Activated T-helper 1 cell treated with anti-CD3 and anti-CD28 coated beads, Interleukin-12 subunit alpha, Interleukin-12 subunit beta, Interleukin-2, Interleukin-4 antibody, amounts not matched to agents 30 ng/mL and 10 ng/mL and 1 ng/mL, durations not matched to agents 14 hours and 24 hours and 36 hours (primary cell): ENCODE results near the gene PHF23. TPM values are rescaled to one million over a fixed set of nuclear protein-coding genes. Genes with fewer than 3 reads are reported as not detected.
"Not testable (repeated sequence)": the region's sequence is repeated elsewhere in the genome, so short reads cannot be mapped to it uniquely, and the experiment has no call there.

Experiments
- DNase-seq: peaks from one replicate; pipeline ENCODE4 v3.0.0; 2021; ENCODE audit warnings: low spot score
- H3K27ac Mint-ChIP-seq: one replicate; pipeline ENCODE4 v1.8.0; 2021; ENCODE audit warnings: mild to moderate bottlenecking, mixed read lengths
- H3K27me3 Mint-ChIP-seq: one replicate; pipeline ENCODE4 v1.8.0; 2022; ENCODE audit warnings: mild to moderate bottlenecking, moderate library complexity, mixed read lengths; ENCODE audit not compliant: insufficient read depth
- H3K36me3 Mint-ChIP-seq: one replicate; pipeline ENCODE4 v1.8.0; 2021; ENCODE audit warnings: low read depth, mixed read lengths
- H3K4me1 Mint-ChIP-seq: one replicate; pipeline ENCODE4 v1.8.0; 2021; ENCODE audit warnings: low read depth, mixed read lengths
- H3K4me3 Mint-ChIP-seq: one replicate; pipeline ENCODE4 v1.8.0; 2021; ENCODE audit warnings: mild to moderate bottlenecking, moderate library complexity, mixed read lengths
- H3K9me3 Mint-ChIP-seq: one replicate; pipeline ENCODE4 v1.8.0; 2021; ENCODE audit warnings: mixed read lengths
- intact Hi-C: fragments of 100-400 bp; cut with micrococcal nuclease; formaldehyde crosslinking; loops from one replicate; pipeline ENCODE4 v1.15.1; 2024
- total RNA-seq: library from RNA; stranded (reverse); gene quantifications from 2 replicates; pipeline ENCODE4 v1.2.3, GENCODE V29; 2022

Gene PHF23
- total RNA-seq, 1 donor from 2014 or later = 55.4 TPM

DNA sequence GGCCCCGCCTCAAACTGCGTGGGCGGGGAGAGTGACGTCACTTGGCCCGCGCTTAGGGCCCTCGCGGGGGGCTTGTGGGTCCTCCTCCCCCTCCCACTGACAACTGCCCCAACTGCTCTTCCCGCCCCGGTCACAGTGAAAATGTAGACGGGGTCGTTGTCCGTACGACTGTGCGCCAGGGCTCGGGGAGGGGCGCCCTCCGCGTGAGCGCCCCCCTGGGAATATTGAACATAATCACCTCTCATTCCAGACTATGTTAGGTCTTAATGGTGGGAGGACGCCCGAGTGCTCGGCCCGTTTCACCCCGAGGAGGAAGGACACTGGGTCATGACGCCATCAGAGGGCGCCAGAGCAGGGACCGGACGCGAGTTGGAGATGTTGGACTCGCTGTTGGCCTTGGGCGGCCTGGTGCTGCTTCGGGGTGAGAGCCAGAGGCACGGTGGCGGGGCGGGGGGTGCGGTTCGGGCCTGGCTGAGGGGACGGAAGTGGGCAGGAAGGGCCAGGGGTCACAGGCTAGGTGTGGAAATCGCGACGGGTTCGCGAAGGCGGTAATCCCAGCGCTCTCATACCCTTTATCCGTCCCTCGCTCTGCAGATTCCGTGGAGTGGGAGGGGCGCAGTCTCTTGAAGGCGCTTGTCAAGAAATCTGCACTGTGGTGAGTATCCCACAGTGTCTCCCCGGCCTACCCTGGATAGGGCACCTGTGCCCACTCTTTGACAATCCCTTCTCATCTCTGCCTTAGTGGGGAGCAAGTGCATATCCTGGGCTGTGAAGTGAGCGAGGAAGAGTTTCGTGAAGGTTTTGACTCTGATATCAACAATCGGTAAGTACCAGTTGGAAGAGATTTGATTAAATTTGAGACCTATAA, 13.2 kb upstream of the PHF23 start, which contains the start of gene ELP5:
Gene ELP5 (plus strand): TSS at position 40 of the 868 bp plus-strand sequence. CDS start 336 bp downstream, at position 376.
- intact Hi-C loops = loop anchor here (1.0 to 5.0 kb wide), 11 partner anchors 13 to 434 kb away; partner anchors contain the start of genes ACADVL, DLG4, EIF5A and PHF23
- Mint-ChIP-seq H3K36me3 (peaks cover 31% of the 10 kb centered on the region), H3K27ac (peak within 1 kb of the TSS; percentile 99), H3K9me3 (no peaks in the 10 kb centered on the region), H3K4me1 (peaks cover 42% of the 10 kb centered on the region), H3K27me3 (peaks cover 5% of the 10 kb centered on the region), H3K4me3 (peak within 1 kb of the TSS; percentile 98)
- DNase-seq = peak; percentile 86

DNA sequence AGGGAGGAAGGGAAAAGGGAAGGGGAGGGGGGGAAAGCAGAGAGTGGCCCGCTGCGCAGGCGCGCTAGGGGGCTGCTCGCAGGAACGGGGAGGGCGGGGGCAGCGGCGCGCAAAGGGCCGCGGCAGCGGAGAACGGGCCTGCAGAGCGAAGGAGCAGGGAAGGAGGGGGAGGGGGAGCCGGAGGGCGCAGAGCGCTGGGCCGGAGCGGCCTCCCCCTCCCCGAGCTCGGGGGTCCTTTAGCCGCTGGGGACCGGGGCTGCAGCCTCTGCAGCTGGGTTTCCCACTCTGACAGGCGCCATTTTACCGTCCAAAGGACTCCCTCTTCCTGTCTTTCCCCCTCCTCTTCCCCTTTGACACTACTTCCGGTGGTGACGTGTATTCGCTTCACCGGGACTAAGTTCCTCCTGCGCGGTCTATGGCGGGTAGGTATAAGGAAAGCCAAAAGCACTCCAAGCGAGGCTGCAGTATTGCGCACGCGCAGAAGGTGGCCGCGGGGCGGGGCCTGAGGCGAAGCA, 12.5 kb upstream of the PHF23 start, which contains the start of gene CTDNEP1:
Gene CTDNEP1 (minus strand): TSS at position 74 of the 515 bp plus-strand sequence. CDS start 438 bp downstream, outside the sequence.
- intact Hi-C loops = loop anchor here (1.0 to 5.0 kb wide), 11 partner anchors 12 to 435 kb away; partner anchors contain the start of genes ACADVL, DLG4, EIF5A and PHF23
- H3K36me3 Mint-ChIP-seq = peaks cover 32% of the 10 kb centered on the region
- no peaks in the 10 kb centered on the region for H3K9me3 Mint-ChIP-seq
- peak within 1 kb of the TSS; percentile 99 for H3K27ac Mint-ChIP-seq
- DNase-seq = peak; percentile 99
- peaks cover 5% of the 10 kb centered on the region for H3K27me3 Mint-ChIP-seq
- peak within 1 kb of the TSS; percentile 98 for H3K4me3 Mint-ChIP-seq
- H3K4me1 Mint-ChIP-seq = peaks cover 42% of the 10 kb centered on the region

DNA sequence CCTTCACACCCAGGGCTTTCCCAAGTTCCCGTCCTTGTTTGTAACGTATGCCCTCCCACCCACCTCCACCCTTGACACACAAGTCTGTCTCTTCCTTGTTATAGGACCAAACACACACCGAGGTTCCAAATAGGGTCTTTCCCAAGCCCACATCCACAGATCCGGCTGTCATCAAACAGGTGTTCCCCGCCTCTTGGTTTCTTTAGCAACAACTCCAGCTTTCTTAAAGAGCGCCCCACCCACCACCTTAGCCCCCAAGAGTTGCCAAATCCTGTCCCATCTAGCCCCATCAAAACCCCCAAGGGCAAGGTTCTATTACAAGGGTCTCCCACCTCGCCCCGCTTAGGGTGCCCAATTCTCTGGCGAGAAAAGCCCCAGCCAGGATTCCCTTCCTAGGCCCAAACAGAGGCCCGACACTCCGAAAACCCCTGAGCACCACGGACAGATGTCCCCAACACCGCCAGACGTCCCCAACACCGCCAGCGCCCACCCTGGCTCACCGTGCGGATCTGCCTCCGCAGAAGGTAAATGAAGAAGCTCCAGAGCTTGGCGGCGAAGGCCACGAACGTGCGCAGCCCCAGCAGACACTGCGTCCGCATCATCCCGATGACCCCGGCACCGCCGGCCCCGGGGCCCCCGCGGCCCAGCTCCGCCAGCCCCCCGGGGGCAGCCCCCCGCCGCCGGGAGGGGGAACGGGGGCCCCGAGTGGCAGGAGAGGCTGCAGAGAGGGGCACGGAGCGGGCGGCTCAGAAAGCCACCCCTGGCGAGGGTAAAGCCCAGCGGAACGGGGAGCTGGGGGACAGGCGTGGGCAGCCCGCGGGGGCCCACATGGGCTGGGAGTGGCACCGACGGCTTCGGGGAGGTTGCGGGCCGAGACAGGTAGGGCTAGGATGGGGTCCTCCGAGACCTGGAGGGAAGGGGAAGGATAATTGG, 11.7 kb upstream of the PHF23 start:
- Mint-ChIP-seq H3K4me1 (peaks cover 42% of the 10 kb centered on the region), H3K27me3 (peaks cover 5% of the 10 kb centered on the region), H3K36me3 (peaks cover 35% of the 10 kb centered on the region), H3K27ac (peak overlapping the region; percentile 95), H3K9me3 (no peaks in the 10 kb centered on the region), H3K4me3 (peak overlapping the region; percentile 98)
- DNase-seq = no peak
- intact Hi-C loops = loop anchor here (5.0 kb wide), 1 partner anchor 151 kb away; the partner anchor contains the start of gene TMEM256

DNA sequence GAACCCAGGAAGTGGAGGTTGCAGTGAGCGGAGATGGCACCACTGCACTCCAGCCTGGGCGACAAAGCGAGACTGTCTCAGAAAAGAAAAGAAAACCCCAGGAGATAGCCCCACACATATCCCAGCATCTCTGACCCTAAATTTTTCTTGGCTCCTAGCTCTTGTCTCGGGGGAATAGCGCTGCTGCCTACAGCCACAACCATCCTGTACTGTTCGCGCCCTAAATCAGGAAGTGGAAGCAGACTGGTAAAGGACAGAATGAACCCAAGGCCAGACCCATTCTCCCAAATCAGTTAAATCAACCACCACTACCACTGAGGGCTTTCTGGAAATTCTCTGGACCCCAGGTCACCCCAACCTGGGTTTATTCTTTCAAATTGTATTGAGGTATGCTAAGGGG, 10.6 kb upstream of the PHF23 start:
- peak overlapping the region; percentile 98 for H3K4me3 Mint-ChIP-seq
- peak overlapping the region; percentile 95 for H3K27ac Mint-ChIP-seq
- peaks cover 36% of the 10 kb centered on the region for H3K36me3 Mint-ChIP-seq
- DNase-seq = no peak
- peaks cover 42% of the 10 kb centered on the region for H3K4me1 Mint-ChIP-seq
- H3K27me3 Mint-ChIP-seq = peaks cover 5% of the 10 kb centered on the region
- intact Hi-C loops = loop anchor here (5.0 kb wide), 1 partner anchor 152 kb away; the partner anchor contains the start of gene TMEM256
- H3K9me3 Mint-ChIP-seq = no peaks in the 10 kb centered on the region

DNA sequence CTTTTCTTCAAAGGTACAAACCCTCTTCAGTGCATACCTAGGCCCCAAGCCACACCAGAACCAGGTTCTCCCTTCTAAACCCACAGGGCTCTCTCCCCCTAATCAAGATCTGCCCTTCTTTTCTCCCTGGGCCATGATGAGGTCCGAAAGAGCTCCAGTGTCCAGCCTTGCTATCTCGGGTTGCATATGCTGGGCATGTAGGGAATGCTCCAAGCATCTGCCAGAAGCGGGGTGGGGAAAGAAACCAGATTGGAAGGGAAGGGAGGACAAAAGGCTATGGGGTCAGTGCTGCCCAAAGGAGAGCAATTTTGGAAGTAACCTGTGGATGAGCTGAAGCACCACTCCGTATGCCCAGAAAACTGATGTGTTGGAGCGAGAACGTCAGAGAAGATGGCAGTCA, 10.0 kb upstream of the PHF23 start:
- H3K27ac Mint-ChIP-seq = peak overlapping the region; percentile 63
- H3K36me3 Mint-ChIP-seq = peaks cover 37% of the 10 kb centered on the region
- H3K27me3 Mint-ChIP-seq = peaks cover 5% of the 10 kb centered on the region
- peaks cover 42% of the 10 kb centered on the region for H3K4me1 Mint-ChIP-seq
- intact Hi-C loops = no loop called here
- no peaks in the 10 kb centered on the region for H3K9me3 Mint-ChIP-seq
- no peak for DNase-seq
- H3K4me3 Mint-ChIP-seq = peak overlapping the region; percentile 98

DNA sequence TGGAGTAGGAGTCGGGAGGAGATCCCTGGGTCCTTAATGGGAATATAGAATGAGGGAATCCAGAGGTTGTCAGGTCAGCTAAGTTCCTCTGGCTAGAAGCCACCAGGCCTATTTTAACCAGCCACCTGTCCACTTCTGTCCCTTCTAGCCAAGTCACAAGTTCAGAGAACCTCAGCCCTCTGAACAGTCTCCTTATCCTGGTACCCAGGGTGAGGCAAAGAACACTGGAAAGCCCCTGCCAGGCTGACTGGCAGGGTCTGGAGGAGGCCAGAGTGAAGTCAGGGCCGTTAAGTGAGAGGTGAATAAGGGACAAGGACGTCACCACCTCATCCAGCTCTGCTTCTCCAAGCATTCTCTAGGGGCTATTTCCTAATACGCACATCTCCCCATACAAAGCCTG, 9.5 kb upstream of the PHF23 start:
- no peak for DNase-seq
- Mint-ChIP-seq H3K36me3 (peaks cover 34% of the 10 kb centered on the region), H3K27me3 (peaks cover 5% of the 10 kb centered on the region), H3K4me3 (peak overlapping the region; percentile 98), H3K27ac (no peak overlapping the region), H3K9me3 (no peaks in the 10 kb centered on the region), H3K4me1 (peaks cover 39% of the 10 kb centered on the region)
- intact Hi-C loops = no loop called here

DNA sequence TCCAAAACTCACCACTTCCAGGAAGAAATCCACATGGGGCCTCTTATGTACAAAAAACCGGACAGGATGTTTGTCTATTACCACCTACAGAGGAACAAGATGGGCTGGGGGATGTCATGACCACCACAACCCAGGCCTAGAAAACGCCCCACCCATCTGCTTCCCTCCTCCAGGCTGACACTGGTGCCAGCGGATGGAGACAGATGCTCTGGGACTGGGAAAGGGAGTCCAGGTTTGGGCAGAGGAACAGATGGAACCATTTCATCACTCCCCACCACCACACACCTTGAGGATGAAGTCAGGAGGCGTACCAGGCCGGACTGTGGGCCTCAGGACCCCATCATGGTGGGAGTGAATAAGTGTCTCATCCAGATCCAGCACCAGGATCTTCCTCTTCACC, 7.5 kb upstream of the PHF23 start:
- DNase-seq = no peak
- Mint-ChIP-seq H3K9me3 (no peaks in the 10 kb centered on the region), H3K27me3 (no peaks in the 10 kb centered on the region), H3K4me1 (peaks cover 42% of the 10 kb centered on the region), H3K27ac (no peak overlapping the region), H3K36me3 (peaks cover 36% of the 10 kb centered on the region), H3K4me3 (no peak overlapping the region)
- intact Hi-C loops = no loop called here

DNA sequence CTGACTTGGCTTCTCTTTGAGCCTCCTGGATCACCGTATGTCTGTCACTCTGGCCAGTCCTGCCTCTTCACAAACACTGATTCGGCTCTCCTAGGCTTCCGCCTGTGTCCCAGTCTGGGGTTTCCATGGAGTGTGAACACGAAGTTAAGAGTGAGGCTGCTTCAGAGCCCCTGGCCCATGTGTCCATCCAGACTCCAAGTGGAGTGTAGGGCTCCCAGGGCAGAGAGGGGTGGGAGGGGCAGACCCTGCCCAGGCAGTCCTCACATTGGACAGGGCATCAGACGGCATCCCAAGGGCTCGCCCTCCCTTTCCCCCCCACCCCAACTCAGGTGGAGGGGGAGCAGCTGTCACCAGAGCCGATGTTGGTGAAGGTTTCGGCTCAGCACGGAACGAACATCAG, 4.6 kb upstream of the PHF23 start:
- intact Hi-C loops = loop anchor here (2.0 kb wide), 2 partner anchors 209 to 329 kb away; no protein-coding TSS in a partner anchor
- Mint-ChIP-seq H3K4me1 (peaks cover 44% of the 10 kb centered on the region), H3K36me3 (peaks cover 42% of the 10 kb centered on the region), H3K4me3 (peak overlapping the region; percentile 48)
- DNase-seq, H3K27ac Mint-ChIP-seq, H3K9me3 Mint-ChIP-seq, H3K27me3 Mint-ChIP-seq: not testable (repeated sequence)

DNA sequence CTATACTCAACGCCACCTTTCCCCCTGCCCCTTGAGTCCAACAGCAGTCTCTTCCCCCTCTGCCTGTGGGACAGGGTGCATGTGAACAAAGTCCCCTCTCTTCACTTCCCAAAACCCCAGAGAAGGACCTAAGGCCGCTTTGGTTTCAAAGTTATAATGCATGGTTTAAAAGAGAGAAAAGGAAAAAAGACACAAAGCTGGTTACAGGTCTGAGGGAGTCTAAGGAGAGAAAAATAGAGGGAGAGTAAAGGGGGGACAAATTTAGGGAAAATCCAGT, 4.1 kb upstream of the PHF23 start:
- DNase-seq = no peak
- H3K9me3 Mint-ChIP-seq = no peaks in the 10 kb centered on the region
- no peaks in the 10 kb centered on the region for H3K27me3 Mint-ChIP-seq
- peaks cover 40% of the 10 kb centered on the region for H3K36me3 Mint-ChIP-seq
- H3K4me3 Mint-ChIP-seq = peak overlapping the region; percentile 97
- H3K4me1 Mint-ChIP-seq = peaks cover 40% of the 10 kb centered on the region
- intact Hi-C loops = loop anchor here (2.0 kb wide), 2 partner anchors 209 to 329 kb away; no protein-coding TSS in a partner anchor
- peak overlapping the region; percentile 42 for H3K27ac Mint-ChIP-seq

DNA sequence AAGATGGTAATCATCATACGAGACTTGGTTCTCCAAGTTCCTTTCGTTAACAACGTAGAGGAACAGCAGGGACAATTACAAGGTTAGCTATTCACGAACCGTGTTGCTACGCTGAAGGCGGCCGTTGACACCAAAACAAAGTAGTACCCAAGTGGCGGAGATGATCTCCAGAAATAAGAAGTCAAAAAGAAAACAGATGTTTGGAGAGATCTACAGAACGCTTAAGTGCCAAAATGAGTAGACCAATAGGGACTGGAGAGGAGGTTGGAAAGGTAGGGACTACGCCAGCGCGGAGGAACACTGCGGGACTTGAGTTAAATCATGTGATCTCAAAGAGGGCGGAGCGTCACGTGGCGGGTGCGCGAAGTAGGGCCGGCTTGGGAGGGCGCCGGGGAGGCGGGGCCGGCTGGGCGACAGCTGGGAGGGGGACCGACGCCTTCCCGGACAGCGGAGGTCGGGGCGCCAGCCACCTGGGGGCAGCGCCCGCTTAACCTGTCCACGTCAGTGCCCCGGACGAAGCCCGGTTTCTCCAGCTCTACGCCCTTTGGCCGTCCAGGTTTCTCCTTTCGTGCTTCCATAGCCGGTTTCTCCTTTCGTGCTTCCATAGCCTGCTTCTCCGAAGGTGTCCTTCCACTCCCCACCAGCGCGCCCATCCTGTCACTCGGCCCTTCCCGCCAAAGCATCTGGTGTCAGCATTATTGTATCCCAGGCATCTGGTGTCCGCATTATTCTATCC, 3.6 kb upstream of the PHF23 start:
- no peaks in the 10 kb centered on the region for H3K27me3 Mint-ChIP-seq
- intact Hi-C loops = loop anchor here (2.0 kb wide), 2 partner anchors 208 to 330 kb away; no protein-coding TSS in a partner anchor
- no peaks in the 10 kb centered on the region for H3K9me3 Mint-ChIP-seq
- peak overlapping the region; percentile 97 for H3K4me3 Mint-ChIP-seq
- H3K36me3 Mint-ChIP-seq = peaks cover 40% of the 10 kb centered on the region
- peak overlapping the region; percentile 93 for H3K27ac Mint-ChIP-seq
- peaks cover 39% of the 10 kb centered on the region for H3K4me1 Mint-ChIP-seq
- DNase-seq = peak; percentile 90

DNA sequence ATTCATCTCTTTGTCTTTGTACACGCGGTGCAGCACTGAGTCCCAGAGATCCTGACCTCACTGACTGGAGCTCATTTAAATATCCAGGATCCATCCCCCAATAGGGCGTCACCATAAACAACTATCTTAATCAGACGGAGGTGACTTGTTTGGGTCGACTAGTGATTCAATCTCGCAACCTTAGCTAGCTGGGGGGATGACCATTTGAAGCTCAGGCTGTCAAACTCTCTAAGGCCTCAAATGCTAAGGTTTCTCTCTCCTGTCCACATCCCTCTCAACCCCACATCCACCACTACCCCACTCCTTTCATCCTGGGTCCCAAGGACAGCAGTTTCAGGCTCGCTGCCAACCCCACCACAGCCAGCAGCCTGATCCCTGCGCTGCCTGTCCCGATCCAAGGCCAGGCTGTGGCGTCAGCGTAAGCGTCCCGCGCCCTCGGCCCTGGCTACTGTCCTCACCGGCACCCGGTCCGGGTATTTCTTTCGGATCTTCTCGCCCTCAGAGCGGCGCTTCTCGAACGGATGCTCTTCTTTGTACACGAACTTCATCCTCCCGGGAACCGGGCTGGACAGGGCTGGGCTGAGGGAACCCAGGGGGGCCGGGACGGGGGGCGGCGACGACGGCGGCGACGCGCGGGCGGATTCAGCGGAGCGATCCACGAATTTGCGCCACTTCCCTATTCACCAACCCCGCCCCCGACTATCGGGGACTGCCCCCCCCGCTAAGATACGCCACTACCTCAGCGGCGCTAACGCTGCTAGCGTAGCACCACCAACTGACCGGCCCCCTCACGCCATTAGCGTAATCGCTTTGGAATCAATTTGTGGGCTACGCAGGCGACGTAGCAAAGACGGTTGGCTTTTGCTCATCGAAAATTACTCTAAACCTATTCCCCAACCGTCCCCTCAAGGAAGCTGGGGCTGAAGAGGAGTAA, 2.8 kb upstream of the PHF23 start, which contains the start of gene GABARAP:
Gene GABARAP (minus strand): TSS at position 667 of the 934 bp plus-strand sequence. CDS start 119 bp downstream, at position 548.
- Mint-ChIP-seq H3K4me1 (peaks cover 44% of the 10 kb centered on the region), H3K9me3 (no peaks in the 10 kb centered on the region), H3K27me3 (no peaks in the 10 kb centered on the region), H3K36me3 (peaks cover 40% of the 10 kb centered on the region), H3K27ac (peak within 1 kb of the TSS; percentile 93), H3K4me3 (peak within 1 kb of the TSS; percentile 97)
- intact Hi-C loops = loop anchor here (2.0 kb wide), 2 partner anchors 207 to 331 kb away; no protein-coding TSS in a partner anchor
- peak; percentile 87 for DNase-seq
